DMS 273 (cell line): Measurements from ENCODE around the gene HOXC4.
"Not testable (repeated sequence)": the region's sequence is repeated elsewhere in the genome, so short reads cannot be mapped to it uniquely, and the experiment has no call there.

Source experiments
- DNase-seq: peaks from one replicate; lab custom pipeline; 2025; ENCODE audit not compliant: unreplicated experiment; lab: John Stamatoyannopoulos, UW

The HOXC4 gene

GRCh38 chr12:54039417-54040147 lies 14.1 kb upstream of the HOXC4 start:
- peak; percentile 19 for DNase-seq

GRCh38 chr12:54040148-54040494 lies 13.5 kb upstream of the HOXC4 start:
- peak; percentile 56 for DNase-seq

DNA sequence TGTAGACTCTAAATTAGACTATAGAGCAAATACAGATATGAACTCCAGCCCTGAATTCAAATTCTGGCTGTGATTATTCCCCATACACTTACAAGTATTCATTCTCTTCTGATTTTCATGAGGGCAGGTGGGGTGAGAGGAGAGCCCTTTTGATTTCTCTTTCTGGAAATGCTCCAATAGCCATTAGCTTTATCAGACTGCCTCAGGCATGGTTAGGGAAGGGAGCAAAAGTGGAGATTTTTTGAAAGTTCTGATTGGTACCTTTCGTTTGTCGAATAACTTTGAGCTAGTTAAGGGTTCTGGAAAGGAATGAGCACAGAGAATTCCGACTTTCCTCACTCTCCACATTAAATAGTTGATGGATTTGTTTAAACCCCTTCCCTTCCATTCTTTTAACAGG lies 13.0 kb upstream of the HOXC4 start:
- DNase-seq = no peak

DNA sequence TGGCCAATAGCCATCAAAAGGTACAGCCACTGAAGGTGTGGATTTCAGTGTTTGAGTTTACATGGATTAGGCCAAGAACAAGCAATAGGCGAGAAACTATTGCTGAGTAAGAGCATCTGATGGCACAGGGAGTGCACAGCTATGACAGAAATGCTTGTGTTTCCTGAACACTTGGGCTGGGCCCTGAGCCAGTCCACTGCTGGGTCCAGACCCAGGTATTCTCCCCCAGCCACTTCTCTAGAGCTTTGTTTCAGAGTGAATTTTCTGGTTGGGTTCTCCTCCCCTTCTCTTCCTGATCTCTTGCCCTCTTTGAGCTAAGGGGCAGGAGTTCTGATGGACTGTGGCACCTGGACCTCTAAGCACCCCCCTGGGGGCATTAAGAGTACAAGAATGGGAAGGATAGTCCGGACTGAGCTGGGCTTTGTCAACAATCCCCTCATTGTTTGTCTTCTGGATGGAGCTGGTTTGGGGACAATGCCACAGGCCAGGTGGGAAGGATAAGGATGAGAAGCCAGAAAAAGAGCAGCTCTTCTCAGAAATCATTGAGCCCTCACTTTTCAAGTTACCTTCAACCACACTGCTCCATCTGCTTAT lies 12.4 kb upstream of the HOXC4 start:
- no peak for DNase-seq

- DNase-seq = not testable (repeated sequence)
These were observed 11.6 kb upstream of the HOXC4 start for GRCh38 chr12:54042033-54042432.

DNA sequence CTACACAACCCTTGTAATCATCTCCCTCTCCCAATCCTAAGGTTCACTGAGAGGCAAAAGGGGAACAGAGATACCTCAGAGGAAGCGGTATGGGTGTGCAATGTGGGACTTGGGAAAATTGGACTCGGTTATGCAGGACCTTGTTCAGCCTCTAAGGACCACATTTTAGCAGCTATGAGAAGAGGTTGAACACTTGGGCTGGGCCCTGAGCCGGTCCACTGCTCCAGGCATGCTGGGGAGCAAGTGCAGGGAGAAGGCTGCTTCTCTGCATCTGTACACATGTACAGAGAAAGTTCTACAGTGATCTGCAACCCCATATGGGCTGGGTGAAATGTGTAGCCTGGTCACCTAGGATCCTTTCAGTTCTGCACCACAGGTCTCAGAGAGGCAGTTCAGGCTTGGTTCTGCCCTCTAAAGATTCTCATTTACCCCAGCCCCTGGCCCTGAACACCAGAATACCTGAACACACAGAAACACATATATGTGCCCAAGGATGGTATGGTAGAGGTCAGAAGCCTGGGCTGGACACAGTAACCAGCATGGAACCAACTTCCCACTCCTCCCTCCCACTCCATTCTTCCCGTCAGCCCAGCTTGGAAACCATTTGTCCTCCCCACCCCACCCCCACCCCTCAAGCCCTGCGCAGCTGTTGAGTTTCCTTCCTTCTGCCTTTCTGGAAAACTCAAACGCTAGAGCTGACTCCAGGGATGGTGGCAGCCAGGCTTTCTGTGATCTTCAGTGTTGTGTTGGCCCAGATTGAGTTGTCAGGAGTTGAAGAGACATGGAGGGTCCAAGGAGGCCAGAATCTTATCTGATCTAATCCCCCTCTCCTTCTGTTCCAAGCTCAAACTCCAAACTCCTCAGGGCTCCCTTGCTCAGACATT lies 10.4 kb upstream of the HOXC4 start:
- peak; percentile 37 for DNase-seq

GRCh38 chr12:54044425-54045103 lies 9.1 kb upstream of the HOXC4 start:
- no peak for DNase-seq

GRCh38 chr12:54045401-54045800 lies 8.2 kb upstream of the HOXC4 start:
- DNase-seq = no peak

DNA sequence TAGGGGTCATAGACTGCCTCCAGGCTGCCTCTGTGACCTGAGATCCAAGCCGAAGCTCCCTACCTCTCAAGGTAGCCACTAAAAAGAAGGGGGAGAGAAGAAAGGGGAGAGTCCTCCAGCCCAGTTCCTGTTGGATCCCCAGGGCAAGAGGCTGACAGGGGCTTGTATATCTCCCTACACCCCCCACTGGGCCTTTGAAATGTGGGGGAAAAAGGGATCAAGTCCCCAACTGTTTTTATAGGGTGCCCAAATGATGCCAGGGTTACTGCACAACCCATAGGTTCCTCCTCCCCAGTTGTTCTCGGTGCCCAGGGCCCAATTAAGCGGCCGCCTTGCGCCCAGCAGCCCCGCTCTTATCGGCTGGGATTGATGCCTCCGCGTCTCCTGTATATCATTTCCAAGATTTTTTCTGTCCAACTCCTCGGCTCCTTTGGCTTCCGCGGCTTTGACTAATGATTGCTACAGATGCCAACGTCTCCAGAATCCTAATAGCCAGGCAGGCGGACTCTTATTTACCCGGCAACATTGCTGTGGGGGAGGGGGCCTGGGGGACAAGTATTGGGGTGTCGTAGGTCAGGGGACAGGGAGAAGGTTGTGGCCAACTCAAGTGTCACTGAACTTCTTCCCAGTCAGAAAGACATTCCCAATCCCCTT lies 7.6 kb upstream of the HOXC4 start:
- no peak for DNase-seq

DNA sequence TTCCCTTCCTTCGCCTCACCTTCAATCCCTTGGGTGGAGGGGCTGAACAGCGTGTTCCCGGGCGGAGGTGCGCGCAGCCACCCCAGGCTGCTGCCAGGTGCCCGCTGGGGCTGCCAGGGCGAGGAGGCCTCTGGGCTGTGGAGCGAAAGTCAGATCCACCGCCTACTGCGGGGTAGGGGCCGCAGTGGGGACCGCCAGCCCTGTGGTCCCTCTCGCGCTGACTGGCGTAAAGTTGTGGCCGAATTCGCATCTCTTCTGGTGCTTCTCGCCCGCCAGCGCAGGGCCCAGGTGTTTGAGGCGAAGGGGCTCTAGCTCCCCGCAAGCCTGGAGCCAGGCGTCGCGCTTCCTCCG lies 6.9 kb upstream of the HOXC4 start:
- no peak for DNase-seq

- DNase-seq = no peak
These were observed 6.3 kb upstream of the HOXC4 start for GRCh38 chr12:54047160-54047963.

- no peak for DNase-seq
These were observed 5.7 kb upstream of the HOXC4 start for GRCh38 chr12:54047964-54048303.

GRCh38 chr12:54048406-54049093 lies 5.1 kb upstream of the HOXC4 start:
- DNase-seq = no peak

- no peak for DNase-seq
These were observed 4.5 kb upstream of the HOXC4 start for GRCh38 chr12:54049108-54049507.

DNA sequence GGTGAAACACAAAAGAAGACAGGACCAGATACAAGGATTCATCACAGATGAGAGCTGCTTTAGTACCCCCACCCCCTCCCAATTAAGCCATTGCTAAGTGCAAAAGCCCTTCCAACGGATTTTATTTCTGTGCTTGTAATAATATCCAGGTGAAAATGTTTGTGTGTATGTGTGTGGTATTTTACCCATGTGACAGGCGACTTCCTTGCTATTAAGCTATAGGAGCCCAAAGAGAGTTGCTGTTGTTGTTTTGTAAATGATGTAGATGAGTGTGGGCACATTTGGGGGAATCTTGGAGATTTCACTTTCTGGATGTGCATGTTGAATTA lies 3.2 kb upstream of the HOXC4 start:
- no peak for DNase-seq

DNA sequence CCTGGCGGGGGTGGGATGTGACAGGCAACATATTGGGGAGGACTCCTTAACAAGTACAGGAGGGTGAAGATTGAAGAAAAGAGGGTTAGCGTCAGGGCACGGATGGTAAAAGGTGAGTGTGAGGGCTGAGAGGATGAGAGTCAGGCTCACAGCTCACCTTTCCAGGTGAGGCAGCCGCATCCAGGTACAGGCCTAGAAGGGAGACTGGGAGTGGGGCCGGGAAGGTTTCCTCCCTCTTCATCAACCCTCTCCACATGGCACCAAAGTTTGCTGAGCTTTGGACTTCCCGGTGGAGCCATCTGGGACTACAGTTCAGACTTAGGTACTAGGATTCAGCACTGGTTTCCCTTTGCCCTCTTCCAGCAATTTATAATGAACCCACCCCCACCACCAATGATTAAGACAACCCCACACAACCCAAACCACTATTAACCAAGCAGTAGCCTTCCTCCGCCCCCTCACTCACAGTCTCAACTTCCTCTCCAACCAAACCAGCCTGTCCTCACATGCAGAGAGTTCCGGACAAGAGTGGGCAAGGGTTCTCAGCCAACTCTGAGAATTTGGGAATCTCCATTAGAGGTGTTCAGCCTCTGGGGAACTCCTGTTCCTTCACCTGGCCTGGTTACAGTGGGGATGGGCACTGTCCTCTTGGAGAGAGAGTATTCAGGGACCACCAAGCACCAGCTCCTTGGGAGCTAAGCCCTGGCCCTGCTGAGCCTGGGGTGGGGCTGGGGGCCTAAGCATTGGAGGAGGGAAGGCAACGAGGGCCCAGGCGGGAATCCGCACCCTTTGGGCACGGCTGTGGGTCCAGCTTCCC lies 2.4 kb upstream of the HOXC4 start:
- no peak for DNase-seq

GRCh38 chr12:54051874-54052437 lies 1.7 kb upstream of the HOXC4 start:
- DNase-seq = no peak

DNA sequence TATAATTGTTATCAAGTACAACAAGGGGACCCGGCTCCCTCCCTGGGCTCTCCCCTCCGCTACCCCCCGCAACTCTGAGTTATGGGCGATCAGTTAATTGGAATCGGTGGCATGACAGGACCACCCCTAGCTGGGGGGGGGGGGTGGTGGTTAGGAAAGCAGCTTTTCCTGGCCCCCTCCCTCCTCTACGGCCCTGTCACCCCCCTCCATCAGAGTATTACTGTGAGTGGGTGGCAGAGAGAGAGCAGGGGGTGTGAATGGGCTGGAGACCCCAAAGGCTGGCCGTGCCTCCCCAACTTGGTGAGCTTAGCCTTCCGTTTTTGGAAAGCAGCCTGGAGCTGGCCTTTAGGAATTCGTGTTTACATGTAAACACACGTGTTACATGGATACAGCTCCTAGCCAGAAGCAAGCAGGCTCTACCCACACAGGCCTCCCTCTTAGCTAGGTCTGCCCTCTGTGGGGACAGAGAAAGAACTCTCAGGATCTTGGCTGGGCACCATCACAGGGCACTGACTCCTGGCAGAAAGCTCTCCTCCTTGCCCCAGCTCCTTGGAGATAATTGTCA lies 1.1 kb upstream of the HOXC4 start:
- DNase-seq = no peak
